Nephron progenitor cell (in vitro differentiated cells): ENCODE results near the gene DCHS2.

ENCODE experiments used
- DNase-seq: peaks from one replicate; pipeline ENCODE4 v3.0.0; 2021
- H3K27ac Mint-ChIP-seq: 2 replicates; pipeline ENCODE4 v1.8.0; 2021; ENCODE audit warnings: mild to moderate bottlenecking, moderate library complexity, mixed read lengths
- H3K27me3 Mint-ChIP-seq: 2 replicates; pipeline ENCODE4 v1.8.0; 2021; ENCODE audit warnings: mild to moderate bottlenecking, low read depth, mixed read lengths; ENCODE audit not compliant: poor library complexity
- H3K36me3 Mint-ChIP-seq: 2 replicates; pipeline ENCODE4 v1.8.0; 2021; ENCODE audit warnings: low read depth, mixed read lengths
- H3K4me1 Mint-ChIP-seq: 2 replicates; pipeline ENCODE4 v1.8.0; 2021; ENCODE audit warnings: mixed read lengths
- H3K4me3 Mint-ChIP-seq: 2 replicates; pipeline ENCODE4 v1.8.0; 2021; ENCODE audit warnings: mild to moderate bottlenecking, moderate library complexity, mixed read lengths
- H3K9me3 Mint-ChIP-seq: 2 replicates; pipeline ENCODE4 v1.8.0; 2021; ENCODE audit warnings: mild to moderate bottlenecking, moderate library complexity, mixed read lengths
- CTCF ChIP-seq: fragments of 200-600 bp; sonication (generic); IDR thresholded peaks from 2 replicates; pipeline ENCODE4 v1.5.0; 2021; ENCODE audit warnings: antibody characterized with exemption

Gene DCHS2

GRCh38 chr4:154464654-154465053 is 26.9 kb downstream of the DCHS2 start:
- Mint-ChIP-seq H3K4me3 (no peak overlapping the region), H3K36me3 (no peaks in the 10 kb centered on the region), H3K27ac (no peak overlapping the region), H3K9me3 (no peaks in the 10 kb centered on the region), H3K27me3 (peaks cover 3% of the 10 kb centered on the region), H3K4me1 (no peaks in the 10 kb centered on the region)
- DNase-seq, result no peak
- TF ChIP-seq CTCF, result no peak

DNA sequence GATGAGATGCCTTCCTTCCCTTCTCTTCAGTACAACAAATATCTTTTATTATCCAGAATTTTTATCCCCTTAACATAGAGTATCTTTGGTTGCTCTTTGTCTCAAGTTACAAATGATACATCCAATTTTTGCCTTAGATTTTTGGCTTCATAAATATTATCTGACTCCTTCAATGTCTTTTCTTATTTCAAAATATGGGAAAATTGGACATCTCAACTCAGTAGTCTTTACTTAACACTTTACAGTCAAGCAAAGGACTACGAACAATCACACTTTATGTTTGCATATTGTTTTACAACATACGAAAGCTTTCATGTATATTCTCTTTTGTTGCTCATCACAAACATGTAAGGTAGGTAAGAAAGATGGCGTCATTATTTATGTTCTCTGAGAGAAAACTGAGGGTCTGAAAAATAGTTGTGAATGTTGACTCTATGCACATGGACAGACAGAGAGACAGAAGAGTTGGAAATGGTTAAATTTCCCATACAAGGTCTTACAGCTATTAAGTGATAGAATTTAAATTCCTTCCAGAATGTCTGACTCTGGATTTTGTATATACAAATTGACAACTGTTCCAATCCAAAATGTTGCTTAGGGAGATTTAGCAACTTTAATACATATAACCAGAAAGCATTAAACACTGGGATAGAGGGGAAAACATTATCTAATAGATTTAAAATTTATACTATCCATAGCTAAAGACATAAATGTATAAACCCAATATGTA is 29.4 kb downstream of the DCHS2 start:
- TF ChIP-seq CTCF, result no peak
- H3K36me3 Mint-ChIP-seq, result no peaks in the 10 kb centered on the region
- DNase-seq, result no peak
- H3K9me3 Mint-ChIP-seq, result no peaks in the 10 kb centered on the region
- no peaks in the 10 kb centered on the region for H3K4me1 Mint-ChIP-seq
- no peak overlapping the region for H3K4me3 Mint-ChIP-seq
- H3K27me3 Mint-ChIP-seq, result no peaks in the 10 kb centered on the region
- H3K27ac Mint-ChIP-seq, result no peak overlapping the region

DNA sequence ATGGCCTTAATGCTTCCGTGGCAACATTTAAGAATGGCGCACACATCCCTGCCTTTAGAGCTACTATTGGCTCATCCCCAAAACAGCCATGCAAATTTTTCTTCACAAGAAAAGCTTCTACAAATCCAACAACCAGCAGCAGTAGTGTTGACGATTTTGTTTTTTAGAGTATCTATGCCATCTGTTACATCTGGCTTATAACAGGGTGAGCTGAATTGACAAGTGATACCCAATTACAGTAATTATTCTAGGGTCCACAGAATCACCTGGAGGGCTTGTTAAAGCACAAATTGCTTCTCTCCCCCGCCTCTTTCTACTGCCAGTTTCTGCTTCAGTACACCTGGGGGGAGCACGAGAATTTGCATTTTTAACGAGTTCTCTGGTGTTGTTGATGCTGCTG is 34.1 kb downstream of the DCHS2 start:
- TF ChIP-seq CTCF, result no peak
- no peaks in the 10 kb centered on the region for H3K36me3 Mint-ChIP-seq
- no peaks in the 10 kb centered on the region for H3K4me1 Mint-ChIP-seq
- H3K9me3 Mint-ChIP-seq, result peaks cover 3% of the 10 kb centered on the region
- no peak for DNase-seq
- H3K27me3 Mint-ChIP-seq, result peaks cover 5% of the 10 kb centered on the region
- H3K27ac Mint-ChIP-seq, result no peak overlapping the region
- no peak overlapping the region for H3K4me3 Mint-ChIP-seq

DNA sequence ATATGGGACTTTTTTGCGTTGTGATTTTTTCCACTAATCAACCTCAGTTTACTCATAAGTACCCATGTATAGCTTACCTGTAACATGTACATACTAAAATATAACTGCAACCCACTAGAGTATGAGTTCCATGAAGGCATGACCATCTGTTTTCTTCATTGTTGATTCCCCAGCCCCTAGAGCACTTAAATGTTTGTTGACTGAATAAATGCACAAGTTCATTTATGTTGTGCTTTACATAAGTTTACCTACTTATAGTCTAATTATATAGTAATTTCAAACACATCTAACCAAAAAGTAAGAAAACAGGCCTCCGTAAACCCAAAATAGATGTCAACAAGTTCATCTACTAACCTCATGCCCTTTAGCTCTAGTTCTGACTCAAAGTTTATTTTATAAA is 34.7 kb downstream of the DCHS2 start:
- H3K27me3 Mint-ChIP-seq, result peaks cover 5% of the 10 kb centered on the region
- no peak for TF ChIP-seq CTCF
- no peaks in the 10 kb centered on the region for H3K4me1 Mint-ChIP-seq
- H3K9me3 Mint-ChIP-seq, result peaks cover 3% of the 10 kb centered on the region
- H3K4me3 Mint-ChIP-seq, result no peak overlapping the region
- no peak overlapping the region for H3K27ac Mint-ChIP-seq
- DNase-seq, result no peak
- no peaks in the 10 kb centered on the region for H3K36me3 Mint-ChIP-seq

DNA sequence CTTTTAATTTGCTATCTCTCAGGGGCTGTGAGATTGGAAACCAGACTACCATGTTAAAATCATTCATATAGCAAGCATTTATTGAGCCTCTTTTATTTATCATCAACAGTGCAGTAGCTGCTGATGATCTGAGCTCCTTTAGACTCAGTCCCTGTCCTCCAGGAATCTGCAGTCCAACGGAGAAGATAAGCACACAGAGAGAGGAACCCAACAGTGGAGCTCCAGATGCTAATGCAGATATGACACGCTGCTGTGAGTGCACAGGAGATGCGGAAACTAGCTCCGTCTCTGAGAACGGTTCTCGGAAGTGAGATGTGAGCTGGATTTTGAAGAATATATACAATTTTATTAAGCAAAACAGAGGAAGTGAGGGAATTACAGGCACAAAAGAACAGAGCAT is 35.4 kb downstream of the DCHS2 start:
- Mint-ChIP-seq H3K9me3 (peaks cover 3% of the 10 kb centered on the region), H3K36me3 (no peaks in the 10 kb centered on the region), H3K4me1 (no peaks in the 10 kb centered on the region), H3K27me3 (peaks cover 5% of the 10 kb centered on the region), H3K4me3 (no peak overlapping the region), H3K27ac (no peak overlapping the region)
- no peak for DNase-seq
- no peak for TF ChIP-seq CTCF

GRCh38 chr4:154455111-154455510 is 36.5 kb downstream of the DCHS2 start:
- no peak overlapping the region for H3K4me3 Mint-ChIP-seq
- no peaks in the 10 kb centered on the region for H3K4me1 Mint-ChIP-seq
- no peak for TF ChIP-seq CTCF

More at GRCh38 chr4:154455111-154455510, 36.5 kb downstream of the DCHS2 start:
- DNase-seq, result no peak
- Mint-ChIP-seq H3K27me3 (peaks cover 5% of the 10 kb centered on the region), H3K36me3 (no peaks in the 10 kb centered on the region), H3K27ac (no peak overlapping the region), H3K9me3 (peaks cover 3% of the 10 kb centered on the region)
